Suprapubic skin (tissue), 4 donors: ENCODE results near the gene CHD9.

Experiments
- EP300 ChIP-seq: sonication (generic); formaldehyde crosslinking; IDR thresholded peaks from one replicate; pipeline ENCODE4 v1.6.1; 2017; ENCODE audit warnings: antibody characterized with exemption
- POLR2A ChIP-seq, 2 donors: fragments of 450-650 bp; IDR thresholded peaks; one replicate each; pipeline ENCODE4 v1.6.1; 2017; ENCODE audit warnings: antibody characterized with exemption in 2 of 2, mild to moderate bottlenecking in 2 of 2, moderate library complexity in 2 of 2
- POLR2AphosphoS5 ChIP-seq, 3 donors: sonication (generic); formaldehyde crosslinking; IDR thresholded peaks; one replicate each; pipeline ENCODE4 v1.6.1; 2017; ENCODE audit warnings: antibody characterized with exemption in 3 of 3
- TF ChIP-seq, protein P1 (sequence below), 2 donors: fragments of 200-600 bp in 1 of 2; fragments of 450-650 bp in 1 of 2; sonication (generic) in 1 of 2; IDR thresholded peaks; one replicate each; pipeline ENCODE4 v1.5.1; 2016 to 2019; ENCODE audit warnings: antibody characterized with exemption in 2 of 2, mild to moderate bottlenecking in 1 of 2, moderate library complexity in 1 of 2

DNA sequence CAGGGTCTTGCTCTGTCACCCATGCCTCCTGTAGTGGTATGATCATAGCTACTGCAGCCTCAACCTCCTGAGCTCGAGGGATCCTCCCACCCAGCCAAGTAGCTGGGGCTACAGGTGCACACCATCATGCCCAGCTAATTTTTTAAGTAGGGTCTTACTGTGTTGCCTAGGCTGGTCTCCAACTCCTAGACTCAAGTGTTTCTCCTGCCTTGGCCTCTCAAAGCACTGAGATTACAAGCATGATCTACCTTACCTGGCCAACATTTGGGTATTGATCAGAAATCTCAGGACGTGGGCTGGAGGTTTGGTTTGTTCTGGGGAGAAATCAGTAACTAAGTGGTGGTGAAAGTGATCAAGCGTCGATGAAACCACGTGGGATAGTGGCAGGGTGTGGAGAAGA, 4.1 kb downstream of the CHD9 start:
- TF ChIP-seq, protein P1, sequence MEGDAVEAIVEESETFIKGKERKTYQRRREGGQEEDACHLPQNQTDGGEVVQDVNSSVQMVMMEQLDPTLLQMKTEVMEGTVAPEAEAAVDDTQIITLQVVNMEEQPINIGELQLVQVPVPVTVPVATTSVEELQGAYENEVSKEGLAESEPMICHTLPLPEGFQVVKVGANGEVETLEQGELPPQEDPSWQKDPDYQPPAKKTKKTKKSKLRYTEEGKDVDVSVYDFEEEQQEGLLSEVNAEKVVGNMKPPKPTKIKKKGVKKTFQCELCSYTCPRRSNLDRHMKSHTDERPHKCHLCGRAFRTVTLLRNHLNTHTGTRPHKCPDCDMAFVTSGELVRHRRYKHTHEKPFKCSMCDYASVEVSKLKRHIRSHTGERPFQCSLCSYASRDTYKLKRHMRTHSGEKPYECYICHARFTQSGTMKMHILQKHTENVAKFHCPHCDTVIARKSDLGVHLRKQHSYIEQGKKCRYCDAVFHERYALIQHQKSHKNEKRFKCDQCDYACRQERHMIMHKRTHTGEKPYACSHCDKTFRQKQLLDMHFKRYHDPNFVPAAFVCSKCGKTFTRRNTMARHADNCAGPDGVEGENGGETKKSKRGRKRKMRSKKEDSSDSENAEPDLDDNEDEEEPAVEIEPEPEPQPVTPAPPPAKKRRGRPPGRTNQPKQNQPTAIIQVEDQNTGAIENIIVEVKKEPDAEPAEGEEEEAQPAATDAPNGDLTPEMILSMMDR (IDR thresholded peaks at IDR 0.05): no peak
- no peak for TF ChIP-seq POLR2AphosphoS5 (IDR thresholded peaks at IDR 0.05)
- TF ChIP-seq POLR2A (IDR thresholded peaks at IDR 0.05): no peak
- TF ChIP-seq EP300: no peak
